H9 (cell line): Measurements from ENCODE around the gene SCAMP5. TPM values are rescaled to one million over a fixed set of nuclear protein-coding genes. Genes with fewer than 3 reads are reported as not detected.

ENCODE experiments used
- DNase-seq: peaks from one replicate; pipeline ENCODE4 v3.0.0-alpha.2; 2017
- H2AFZ ChIP-seq: one replicate; pipeline ENCODE4 v1.6.1; 2013; ENCODE audit warnings: mild to moderate bottlenecking, low read length, control low read depth, moderate library complexity
- H2AK5ac ChIP-seq: 2 replicates; pipeline ENCODE4 v1.6.1; 2013; ENCODE audit warnings: low read length, control low read depth, mixed read lengths; ENCODE audit not compliant: insufficient read length
- H2BK120ac ChIP-seq: one replicate; pipeline ENCODE4 v1.6.1; 2013; ENCODE audit warnings: low read depth, mild to moderate bottlenecking, low read length, control low read depth, inconsistent platforms; ENCODE audit not compliant: poor library complexity, severe bottlenecking
- H2BK12ac ChIP-seq: 2 replicates; pipeline ENCODE4 v1.6.1; 2013; ENCODE audit warnings: low read length, control low read depth, mixed read lengths, low read depth; ENCODE audit not compliant: insufficient read length
- H2BK15ac ChIP-seq: 2 replicates; pipeline ENCODE4 v1.6.1; 2013; ENCODE audit warnings: low read depth, low read length, control low read depth
- H2BK20ac ChIP-seq: one replicate; pipeline ENCODE4 v1.6.1; 2013; ENCODE audit warnings: low read depth, mild to moderate bottlenecking, low read length, control low read depth, inconsistent platforms; ENCODE audit not compliant: poor library complexity, severe bottlenecking
- H2BK5ac ChIP-seq: 2 replicates; pipeline ENCODE4 v1.6.1; 2013; ENCODE audit warnings: low read length, control low read depth, mixed read lengths; ENCODE audit not compliant: insufficient read length
- H3K14ac ChIP-seq: 2 replicates; pipeline ENCODE4 v1.6.1; 2013; ENCODE audit warnings: low read length, control low read depth; ENCODE audit not compliant: insufficient read depth
- H3K18ac ChIP-seq: 2 replicates; pipeline ENCODE4 v1.6.1; 2013; ENCODE audit warnings: low read depth, mild to moderate bottlenecking, mixed read lengths, low read length, control low read depth; ENCODE audit not compliant: insufficient read length
- H3K23ac ChIP-seq: 2 replicates; pipeline ENCODE4 v1.6.1; 2013; ENCODE audit warnings: low read length, control low read depth, mixed read lengths, low read depth; ENCODE audit not compliant: insufficient read length
- H3K23me2 ChIP-seq: 2 replicates; pipeline ENCODE4 v1.6.1; 2013; ENCODE audit warnings: low read depth, mild to moderate bottlenecking, mixed read lengths, low read length, control low read depth; ENCODE audit not compliant: insufficient read length, poor library complexity, severe bottlenecking
- H3K27ac ChIP-seq: 2 replicates; pipeline ENCODE4 v1.5.1; 2013; ENCODE audit warnings: low read length, control low read depth, mixed read lengths, low read depth; ENCODE audit not compliant: insufficient read length
- H3K27me3 ChIP-seq: 2 replicates; pipeline ENCODE4 v1.6.1; 2013; ENCODE audit warnings: low read length, control low read depth, inconsistent platforms; ENCODE audit not compliant: insufficient read depth
- H3K4ac ChIP-seq: 2 replicates; pipeline ENCODE4 v1.6.1; 2013; ENCODE audit warnings: low read depth, mild to moderate bottlenecking, control low read depth, inconsistent platforms, low read length, moderate library complexity
- H3K4me1 ChIP-seq: 2 replicates; pipeline ENCODE4 v1.6.1; 2013; ENCODE audit warnings: low read length, control low read depth, inconsistent platforms; ENCODE audit not compliant: insufficient read depth
- H3K4me2 ChIP-seq: 2 replicates; pipeline ENCODE4 v1.6.1; 2013; ENCODE audit warnings: low read length, control low read depth, mixed read lengths; ENCODE audit not compliant: insufficient read length, insufficient read depth
- H3K56ac ChIP-seq: 2 replicates; pipeline ENCODE4 v1.6.1; 2013; ENCODE audit warnings: low read depth, mild to moderate bottlenecking, mixed read lengths, low read length, control low read depth; ENCODE audit not compliant: insufficient read length
- H3K79me1 ChIP-seq: 2 replicates; pipeline ENCODE4 v1.6.1; 2013; ENCODE audit warnings: low read depth, mild to moderate bottlenecking, moderate library complexity, low read length, control low read depth, inconsistent platforms; ENCODE audit not compliant: insufficient read depth, poor library complexity, severe bottlenecking
- H3K79me2 ChIP-seq: 2 replicates; pipeline ENCODE4 v1.6.1; 2013; ENCODE audit warnings: low read length, control low read depth, inconsistent platforms; ENCODE audit not compliant: insufficient read depth
- H3K9ac ChIP-seq: 2 replicates; pipeline ENCODE4 v1.6.1; 2013; ENCODE audit warnings: low read length, control low read depth, mixed read lengths; ENCODE audit not compliant: insufficient read length; ENCODE audit errors: extremely low read depth
- H3K9me3 ChIP-seq: one replicate; pipeline ENCODE4 v1.6.1; 2013; ENCODE audit warnings: low read depth, low read length, inconsistent platforms; ENCODE audit not compliant: control insufficient read depth
- H3T11ph ChIP-seq: one replicate; pipeline ENCODE4 v1.6.1; 2013; ENCODE audit warnings: mild to moderate bottlenecking, low read length, control low read depth, inconsistent platforms
- H4K20me1 ChIP-seq: one replicate; pipeline ENCODE4 v1.6.1; 2013; ENCODE audit not compliant: control insufficient read depth, insufficient read length, insufficient read depth
- H4K5ac ChIP-seq: 2 replicates; pipeline ENCODE4 v1.6.1; 2013; ENCODE audit warnings: low read depth, mild to moderate bottlenecking, mixed read lengths, low read length, control low read depth; ENCODE audit not compliant: insufficient read length
- H4K8ac ChIP-seq: replicated peaks from 2 replicates; pipeline ENCODE4 v1.6.1; 2013; ENCODE audit warnings: low read length, control low read depth, mixed read lengths, low read depth; ENCODE audit not compliant: insufficient read length
- H4K91ac ChIP-seq: 2 replicates; pipeline ENCODE4 v1.6.1; 2013; ENCODE audit warnings: low read depth, mild to moderate bottlenecking, moderate library complexity, mixed read lengths, low read length, control low read depth; ENCODE audit not compliant: insufficient read length
- H3K27ac Mint-ChIP-seq, 3 experiments: 2 replicates in 2 of 3; 3 replicates in 1 of 3; pipeline ENCODE4 v1.8.0; 2020 to 2021; ENCODE audit warnings: mixed read lengths in 3 of 3, mild to moderate bottlenecking in 1 of 3, moderate library complexity in 1 of 3
- H3K27me3 Mint-ChIP-seq: 2 replicates; pipeline ENCODE4 v1.8.0; 2021; ENCODE audit warnings: low read depth, mild to moderate bottlenecking, moderate library complexity, mixed read lengths
- H3K36me3 Mint-ChIP-seq, 3 experiments: 2 replicates in 2 of 3; 3 replicates in 1 of 3; pipeline ENCODE4 v1.8.0; 2020 to 2021; ENCODE audit warnings: low read depth in 3 of 3, mixed read lengths in 3 of 3; ENCODE audit not compliant: insufficient read depth in 1 of 3
- H3K4me1 Mint-ChIP-seq, 2 experiments: 2 replicates each; pipeline ENCODE4 v1.8.0; 2020; ENCODE audit warnings: mixed read lengths in 2 of 2
- H3K4me3 Mint-ChIP-seq, 2 experiments: 2 replicates in 1 of 2; 3 replicates in 1 of 2; pipeline ENCODE4 v1.8.0; 2020 to 2021; ENCODE audit warnings: mild to moderate bottlenecking in 2 of 2, mixed read lengths in 2 of 2, moderate library complexity in 1 of 2
- H3K9me3 Mint-ChIP-seq, 2 experiments: 2 replicates in 1 of 2; 3 replicates in 1 of 2; pipeline ENCODE4 v1.8.0; 2020; ENCODE audit warnings: mild to moderate bottlenecking in 2 of 2, mixed read lengths in 2 of 2, moderate library complexity in 1 of 2
- CTCF ChIP-seq: fragments of 200-600 bp; sonication (generic); conservative IDR thresholded peaks from 3 replicates; pipeline ENCODE4 v1.8.0; 2021; ENCODE audit warnings: antibody characterized with exemption, mild to moderate bottlenecking
- WGBS: extraction: QIAGEN DNeasy Blood & Tissue Kit; methylation state at CpG from one replicate; pipeline ENCODE4 v1.1.7; 2013; ENCODE audit warnings: missing lambda C conversion rate, low lambda C conversion rate, mixed read lengths; ENCODE audit not compliant: insufficient read length; ENCODE audit errors: extremely low coverage; 5-methylcytosine and 5-hydroxymethylcytosine counted together
- total RNA-seq: library from RNA; stranded (reverse); gene quantifications from 2 replicates; pipeline ENCODE4 v1.2.1, GENCODE V29; 2021

Gene SCAMP5
- total RNA-seq, 1 experiment from 2014 or later: 47.8 TPM

- Mint-ChIP-seq H3K4me1 (peaks cover 22 to 28% of the 10 kb centered on the region in 2 experiments), H3K27me3 (no peaks in the 10 kb centered on the region; the same call in 1 of the 2 replicates), H3K4me3 (no peak overlapping the region), H3K9me3 (no peaks in the 10 kb centered on the region), H3K27ac (no peak overlapping the region), H3K36me3 (peaks cover 10 to 25% (median 24%) of the 10 kb centered on the region in 3 experiments; a peak in 6 of 7 replicates)
- no peak overlapping the region for H2BK12ac ChIP-seq
- no peak overlapping the region for H3K23ac ChIP-seq
- no peak overlapping the region for H4K5ac ChIP-seq
- H2BK120ac ChIP-seq: no peak overlapping the region
- H3K56ac ChIP-seq: no peak overlapping the region
- no peaks in the 10 kb centered on the region for H4K20me1 ChIP-seq
- no peak overlapping the region for H3K4ac ChIP-seq
- H4K8ac ChIP-seq: no peak overlapping the region
- no peak overlapping the region for H3T11ph ChIP-seq
- H2AFZ ChIP-seq: no peak overlapping the region
- TF ChIP-seq CTCF: no peak
- H3K79me1 ChIP-seq: peaks cover 3% of the 10 kb centered on the region
- H3K9me3 ChIP-seq: no peaks in the 10 kb centered on the region
- no CpG with 5 or more reads among the region's 3 CpGs for WGBS
- H3K79me2 ChIP-seq: no peaks in the 10 kb centered on the region
- no peak overlapping the region for H3K14ac ChIP-seq
- no peak overlapping the region for H2AK5ac ChIP-seq
- H3K9ac ChIP-seq: no peak overlapping the region
- no peaks in the 10 kb centered on the region for H3K4me1 ChIP-seq
- no peak overlapping the region for H2BK5ac ChIP-seq
- no peaks in the 10 kb centered on the region for H3K27me3 ChIP-seq
- no peak overlapping the region for H2BK20ac ChIP-seq
- H2BK15ac ChIP-seq: no peak overlapping the region
- H3K23me2 ChIP-seq: no peaks in the 10 kb centered on the region
- no peak overlapping the region for H3K4me2 ChIP-seq
- H3K18ac ChIP-seq: no peak overlapping the region
- no peak overlapping the region for H3K27ac ChIP-seq
- no peak overlapping the region for H4K91ac ChIP-seq
- no peak for DNase-seq
Observed at GRCh38 chr15:75038231-75038630, 42.9 kb downstream of the SCAMP5 start.
